HG03135 (cell line): ENCODE results near the gene LAMP2.
A peak's percentile ranks its signal among the peaks of the same experiment; 100 is the strongest.

Source experiments
- ATAC-seq: cut with Tn5 transposase; IDR thresholded peaks from one replicate; pipeline ENCODE4 v1.9.1; 2021; ENCODE audit warnings: mild to moderate bottlenecking, moderate library complexity; ENCODE audit not compliant: unreplicated experiment

Gene LAMP2

DNA sequence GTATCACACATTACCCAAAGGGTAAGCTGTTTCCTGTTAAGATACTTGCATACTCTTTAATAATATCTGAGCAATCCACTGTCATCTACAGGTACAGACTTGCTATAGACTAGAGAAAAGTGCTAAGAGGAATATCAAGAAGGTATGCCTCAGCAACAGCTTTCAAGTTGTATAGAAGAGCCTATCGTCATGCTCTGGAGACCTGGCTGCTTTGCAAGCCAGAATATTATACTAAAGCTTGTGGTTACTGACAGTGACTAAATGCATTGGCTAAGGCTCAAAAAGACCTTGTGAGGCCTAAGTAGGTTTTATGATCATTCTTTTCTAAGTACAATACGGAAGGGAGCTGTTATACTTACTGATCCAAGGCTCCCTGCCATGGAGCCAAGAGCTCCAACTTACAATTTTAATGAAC is 11.3 kb downstream of the LAMP2 start:
- peak; percentile 91 for ATAC-seq

DNA sequence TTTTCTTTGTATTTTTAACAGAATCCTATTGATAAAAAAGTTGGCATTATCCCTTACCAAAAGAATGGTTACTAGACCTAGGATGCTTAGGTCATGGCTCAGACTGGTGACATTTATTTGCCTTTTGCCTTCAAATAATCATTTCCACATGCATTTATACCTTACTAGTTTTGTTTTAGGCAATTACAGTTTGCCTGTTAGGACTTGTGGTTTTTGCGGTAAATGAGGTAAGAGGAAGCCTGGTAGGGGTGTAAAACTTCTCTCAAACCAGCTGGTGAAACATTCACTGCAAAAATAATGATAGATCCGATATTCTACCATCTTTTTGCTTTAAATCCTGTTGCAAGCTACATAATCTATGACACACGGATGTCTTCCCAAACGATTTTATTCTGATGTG is 12.1 kb downstream of the LAMP2 start:
- ATAC-seq = no peak

DNA sequence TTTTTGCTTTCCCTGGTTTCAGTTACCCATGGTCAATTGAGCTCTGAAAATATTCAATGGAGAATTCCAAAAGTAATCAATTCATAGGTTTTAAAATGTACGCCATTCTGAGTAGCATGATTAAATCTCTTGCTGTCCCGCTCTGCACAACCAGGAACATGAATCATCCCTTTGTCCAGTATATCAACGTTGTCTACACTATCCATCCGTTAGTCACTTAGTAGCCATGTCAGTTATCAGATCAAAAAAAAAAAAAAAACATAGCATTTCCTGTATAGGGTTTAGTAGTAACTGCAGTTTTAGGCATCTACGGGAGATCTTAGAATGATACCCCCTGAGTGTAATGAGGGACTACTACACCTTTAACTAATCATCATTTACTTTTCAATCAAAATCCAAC is 15.1 kb downstream of the LAMP2 start:
- ATAC-seq = no peak

DNA sequence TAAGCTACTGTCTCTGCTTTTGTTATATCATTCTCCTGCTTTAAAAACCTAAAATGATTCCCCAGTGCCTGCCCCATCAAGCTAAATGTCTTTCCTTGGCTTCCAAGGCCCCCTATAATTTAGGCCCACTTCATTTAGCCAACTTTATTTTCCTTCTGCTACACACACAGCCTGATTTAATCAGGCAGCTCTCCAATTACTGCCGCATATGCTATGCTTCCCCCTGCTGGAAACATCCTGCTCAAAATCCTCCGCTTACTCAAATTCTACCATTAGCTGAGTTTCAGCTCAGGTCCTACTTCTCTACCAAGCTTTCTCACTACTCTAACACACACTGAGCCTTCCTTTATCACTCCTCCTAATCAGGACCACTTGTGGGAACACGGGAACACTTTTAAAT is 17.0 kb downstream of the LAMP2 start:
- no peak for ATAC-seq

DNA sequence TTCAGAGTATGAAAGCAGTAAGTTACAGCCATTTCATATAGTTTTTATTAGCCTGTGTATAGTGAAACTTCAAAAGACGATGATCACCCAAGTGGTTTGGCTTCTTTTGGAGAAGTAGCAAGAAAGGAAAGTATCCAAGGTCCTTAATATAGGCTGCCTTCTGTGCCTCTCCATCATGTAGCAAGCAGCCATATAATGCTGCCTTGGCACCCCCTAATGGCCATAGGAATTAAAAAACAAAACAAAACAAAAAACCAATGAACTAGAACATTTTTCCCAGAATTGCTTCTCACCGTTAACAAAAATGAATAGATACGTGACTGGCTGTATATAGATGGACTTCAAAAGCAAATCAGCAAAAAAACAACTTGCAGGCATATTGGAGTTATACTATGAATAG is 18.9 kb downstream of the LAMP2 start:
- ATAC-seq = no peak

DNA sequence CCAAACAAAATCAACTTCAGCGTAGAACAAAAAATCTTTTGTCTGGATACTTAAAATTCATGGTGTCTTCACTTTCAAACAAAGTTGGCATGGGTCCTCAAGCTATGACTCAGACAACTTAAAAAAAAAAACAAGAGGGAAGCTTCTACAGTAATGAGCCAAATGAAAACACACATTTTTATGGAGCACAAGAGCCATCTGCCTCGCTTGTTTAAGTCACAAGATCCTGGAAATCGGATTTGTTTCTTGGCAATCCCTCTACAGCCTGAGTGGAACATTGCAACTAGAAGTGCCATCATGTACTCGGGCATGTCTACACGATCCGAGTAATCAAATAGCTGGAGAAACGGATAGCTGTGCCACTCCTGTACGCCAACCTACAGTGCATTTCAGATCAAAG is 22.6 kb downstream of the LAMP2 start:
- no peak for ATAC-seq

DNA sequence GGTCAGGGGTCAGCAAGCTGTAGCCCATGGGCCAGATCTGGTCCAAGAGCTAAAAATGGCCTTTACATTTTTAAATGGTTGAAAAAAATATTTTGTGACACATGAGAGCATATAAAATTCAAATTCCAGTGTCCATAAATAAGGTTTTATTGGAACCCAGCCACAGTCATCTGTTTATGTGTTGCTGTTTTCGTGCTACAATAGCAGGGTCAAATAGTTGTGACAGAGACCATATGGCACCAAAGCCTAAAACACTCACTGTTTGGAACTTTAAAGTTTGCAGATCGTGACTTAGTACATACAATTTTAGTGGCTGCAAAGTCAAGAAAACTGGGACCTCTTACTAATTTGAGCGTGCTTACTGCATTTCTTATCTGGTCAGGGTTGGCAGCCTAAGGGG is 29.2 kb downstream of the LAMP2 start:
- ATAC-seq = no peak

DNA sequence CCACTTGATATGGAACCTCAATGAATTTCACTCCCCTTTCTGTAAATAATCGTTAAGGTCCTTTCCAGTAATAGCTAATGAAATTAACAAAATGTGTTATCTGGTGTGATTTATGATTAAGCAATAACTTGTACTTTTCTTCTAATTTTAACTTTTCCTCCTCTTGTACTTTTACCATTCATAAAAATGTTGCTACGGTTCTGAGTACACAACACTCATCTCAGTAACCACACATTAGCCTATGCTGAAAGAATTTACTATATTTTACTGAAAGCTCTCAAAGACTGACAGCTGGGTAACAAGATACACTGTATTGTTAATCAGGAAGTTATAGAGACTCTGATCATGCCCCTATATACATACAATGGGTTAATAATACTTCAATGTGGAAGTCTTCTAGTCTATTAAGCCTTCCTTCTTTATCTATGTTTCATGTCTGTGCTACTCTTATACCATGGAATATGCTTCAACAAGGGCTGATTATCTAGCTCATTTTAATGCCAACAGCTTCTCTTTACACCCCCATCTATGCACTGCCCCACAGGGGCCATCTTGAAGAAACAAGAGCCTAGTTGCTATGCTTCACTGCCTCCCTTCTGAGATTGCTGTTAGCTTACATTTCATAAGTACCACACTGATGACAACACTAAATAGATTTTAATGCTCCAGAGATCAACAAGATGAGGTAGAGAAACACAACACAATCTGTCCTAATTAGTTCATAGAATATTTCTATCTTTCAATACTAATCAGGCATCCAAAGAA is 39.1 kb downstream of the LAMP2 start:
- ATAC-seq = no peak

DNA sequence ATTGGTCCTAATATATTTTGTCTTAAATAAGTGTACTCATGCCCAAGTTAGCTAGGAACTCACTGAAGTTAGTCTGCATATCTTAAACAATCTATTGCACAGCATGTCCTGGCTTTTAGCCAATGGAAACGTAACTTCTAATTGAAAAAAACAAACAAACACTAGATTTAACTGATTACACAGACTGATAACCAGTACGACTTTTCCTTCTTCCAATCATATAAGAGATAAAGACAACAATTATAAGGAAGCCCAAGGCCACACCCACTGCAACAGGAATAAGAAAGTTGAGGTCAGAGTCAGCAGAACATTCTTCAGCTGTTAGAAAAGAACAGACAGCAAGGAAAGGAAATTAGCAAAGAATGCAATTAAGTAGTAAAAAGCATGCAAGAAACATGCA is 40.8 kb downstream of the LAMP2 start:
- no peak for ATAC-seq

DNA sequence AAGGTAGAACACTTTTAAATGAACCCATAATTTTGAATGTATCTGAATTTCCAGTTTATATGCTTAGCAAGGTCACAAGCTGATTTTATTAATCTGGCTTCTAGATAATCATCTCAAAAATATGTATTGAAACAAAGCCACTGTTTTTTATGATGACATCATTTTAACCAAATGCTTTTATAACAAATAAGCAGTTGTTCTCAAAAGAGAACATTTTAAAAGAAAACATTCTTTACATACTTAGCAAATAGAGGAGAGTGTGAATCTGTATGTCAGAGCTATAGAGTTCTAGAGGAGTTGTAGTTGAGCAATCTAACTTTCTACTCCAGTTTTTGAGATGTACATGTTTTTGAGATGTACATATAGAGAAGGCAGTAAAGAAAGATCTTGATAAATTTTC is 42.5 kb downstream of the LAMP2 start:
- ATAC-seq = no peak

DNA sequence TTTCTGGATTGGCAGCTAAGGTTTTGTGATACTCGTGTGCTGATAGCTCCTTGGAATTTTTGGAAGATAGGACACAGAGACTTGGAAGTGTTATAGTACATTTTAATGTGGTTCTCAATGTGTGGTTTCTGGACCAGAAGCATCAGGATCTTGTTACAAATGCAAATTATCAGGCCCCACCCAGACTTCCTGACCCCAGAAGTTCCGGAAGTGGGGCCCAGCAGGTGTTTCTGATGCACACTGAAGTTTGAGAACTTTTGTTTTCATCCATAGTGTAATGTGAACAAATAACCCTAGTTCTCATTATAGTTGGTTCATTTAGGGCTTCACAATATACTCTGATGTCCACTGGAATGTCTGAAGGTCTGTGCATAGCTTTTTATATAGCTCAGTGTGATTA is 49.6 kb downstream of the LAMP2 start:
- peak; percentile 70 for ATAC-seq

DNA sequence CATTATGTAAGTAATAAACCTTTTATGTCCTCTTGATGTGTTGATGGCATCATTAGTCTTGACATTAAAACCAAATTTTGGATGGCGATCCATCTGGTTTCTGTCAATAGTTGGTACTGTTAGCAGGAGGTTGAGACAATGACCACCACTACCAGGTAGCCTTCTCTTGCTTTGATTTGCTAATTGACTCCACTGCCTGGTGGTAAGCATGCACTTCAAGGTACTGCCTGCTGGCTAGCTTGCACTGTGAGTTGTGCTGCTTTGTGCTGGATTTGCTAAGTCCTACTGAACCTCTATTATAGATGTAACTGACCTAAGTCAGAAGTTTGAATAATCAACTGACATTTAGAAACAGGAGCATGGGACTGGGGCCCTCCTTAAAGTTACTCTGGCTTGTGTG is 60.9 kb downstream of the LAMP2 start:
- no peak for ATAC-seq

DNA sequence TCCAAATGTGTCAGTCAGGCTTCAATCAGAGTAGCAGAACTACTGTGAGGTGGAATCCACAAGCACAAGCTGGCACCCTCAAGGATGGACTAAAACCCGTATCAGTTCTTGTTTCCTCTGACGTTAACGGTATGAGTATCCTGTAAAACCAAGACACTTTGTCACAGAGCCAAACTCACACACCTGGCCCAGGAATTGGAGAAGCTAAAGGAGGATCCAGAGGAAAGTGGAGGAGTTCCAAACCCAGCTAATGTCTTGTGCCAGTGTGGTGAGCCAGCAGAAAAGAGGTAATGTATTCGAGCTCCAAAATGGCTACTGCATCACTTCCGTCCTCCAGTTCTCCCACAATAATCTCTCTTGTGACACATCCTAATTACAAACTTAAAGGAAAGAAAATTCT is 62.5 kb downstream of the LAMP2 start:
- ATAC-seq = no peak

DNA sequence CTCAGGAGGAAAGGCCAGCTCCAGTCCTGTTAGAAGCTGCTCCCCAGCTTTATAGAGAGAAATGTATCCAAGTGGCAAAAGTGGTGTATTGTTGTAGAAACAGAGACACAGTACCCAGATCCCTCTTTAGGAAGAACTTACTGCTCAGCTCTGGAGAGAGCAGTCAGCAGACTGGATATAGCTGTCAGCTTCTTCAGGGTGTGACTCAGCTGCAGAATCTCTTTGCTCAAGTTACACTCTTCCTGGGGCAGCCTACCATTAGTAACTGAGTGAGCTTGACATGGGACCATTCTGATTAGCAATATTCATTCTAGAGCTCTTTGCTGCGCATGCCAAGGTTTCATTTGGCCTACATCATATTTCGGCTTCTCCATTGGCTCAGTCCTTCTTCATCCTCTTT is 66.7 kb downstream of the LAMP2 start:
- no peak for ATAC-seq

DNA sequence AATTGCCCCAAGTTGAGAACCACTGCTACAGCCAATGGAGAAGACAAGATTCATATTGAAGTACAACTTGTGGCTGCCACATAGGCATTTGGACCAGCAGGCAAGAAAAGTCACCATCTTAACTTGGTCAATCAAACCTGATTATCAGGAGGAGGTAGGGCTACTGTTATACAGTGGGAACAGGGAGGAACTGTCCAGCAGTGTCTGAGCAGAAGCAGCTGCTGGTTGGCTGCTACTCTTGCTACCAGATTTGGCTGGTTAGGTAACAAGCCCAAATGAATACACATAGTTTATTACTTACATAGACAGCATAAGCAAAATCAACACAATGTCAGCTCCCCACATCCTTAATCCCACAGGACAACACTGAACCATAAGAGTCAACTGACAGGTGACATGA is 67.8 kb downstream of the LAMP2 start:
- no peak for ATAC-seq

DNA sequence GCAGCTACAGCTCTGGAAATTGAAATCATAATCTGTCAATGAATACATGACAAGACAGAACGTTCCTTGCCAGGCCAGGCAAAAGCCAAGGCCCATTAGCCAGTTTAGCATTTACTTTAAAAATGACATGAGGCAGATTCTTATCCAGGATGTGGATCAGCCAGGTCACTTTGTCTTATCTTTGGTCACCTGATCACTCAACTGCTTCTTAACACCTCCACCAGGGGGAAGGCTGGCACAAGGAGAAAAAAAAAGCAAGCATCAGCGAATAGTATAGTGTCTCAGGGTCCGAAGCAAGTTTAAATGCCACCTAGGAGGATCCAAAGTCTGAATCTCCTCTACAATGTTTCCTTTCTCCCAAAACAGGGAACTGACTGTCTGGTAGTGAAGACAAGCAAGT is 88.4 kb downstream of the LAMP2 start:
- ATAC-seq = peak; percentile 63

DNA sequence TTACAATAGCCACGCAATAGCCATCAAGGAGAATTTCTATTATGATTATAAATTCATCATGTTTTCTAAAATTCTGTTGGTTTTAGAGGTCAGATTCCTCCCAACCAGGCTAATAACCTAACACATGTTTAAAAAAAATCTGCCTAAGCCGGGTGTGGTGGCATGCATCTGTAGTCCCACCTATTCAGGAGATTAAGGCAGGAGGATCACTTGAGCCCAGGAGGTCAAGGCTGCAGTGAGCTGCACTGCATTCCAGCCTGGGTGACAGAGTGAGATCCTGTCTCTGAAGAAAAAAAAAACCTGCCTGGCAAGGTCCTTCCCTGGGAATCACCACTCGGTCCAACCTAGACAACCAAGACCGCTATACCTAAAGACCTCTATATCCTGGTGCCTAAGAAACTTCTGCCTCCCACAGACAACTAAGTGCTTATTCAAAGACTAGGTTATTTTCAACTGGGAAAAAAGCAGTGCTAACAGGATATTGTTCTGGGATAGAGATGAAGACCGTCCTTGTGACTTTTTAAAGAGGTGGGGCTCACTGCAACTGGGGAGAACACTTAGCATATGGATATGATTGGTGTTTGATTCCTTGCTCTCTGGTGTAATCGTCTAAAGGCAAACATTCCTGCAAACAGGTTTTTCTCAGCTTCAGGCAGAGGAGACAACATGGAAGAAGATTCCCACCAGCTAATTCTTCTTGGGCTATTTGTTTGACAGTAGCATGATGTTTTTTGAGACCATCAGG is 89.0 kb downstream of the LAMP2 start:
- ATAC-seq = no peak

DNA sequence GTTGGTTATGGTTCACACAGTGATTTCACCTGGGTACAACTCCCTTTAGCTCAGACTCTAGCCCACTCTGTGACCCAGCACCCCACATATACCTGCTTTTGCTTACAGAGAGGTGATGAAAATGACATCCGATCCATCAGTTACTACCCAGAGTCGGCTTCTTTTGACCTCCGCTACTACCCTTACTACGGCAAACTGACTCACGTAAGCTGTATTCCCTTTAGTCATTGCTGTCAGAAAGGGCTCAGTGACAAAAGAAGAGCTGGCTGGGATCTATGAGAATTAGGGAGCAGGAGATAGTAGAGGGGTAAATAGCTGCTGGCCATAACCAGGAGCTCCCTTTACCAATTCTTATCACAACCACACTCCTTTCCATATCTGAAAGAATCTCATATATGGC is 90.5 kb downstream of the LAMP2 start:
- ATAC-seq = no peak
